Measurements from ENCODE around the gene GATD1. TPM values are rescaled to one million over a fixed set of nuclear protein-coding genes. Genes with fewer than 3 reads are reported as not detected.
A peak's percentile ranks its signal among the peaks of the same experiment; 100 is the strongest.

Gene GATD1
- total RNA-seq, 4 donors from 2014 or later, result 30.9 to 52.4 (median 39.8) TPM

- intact Hi-C loops (cut with DNase I; ENCODE audit: low total_unique reads), result loop anchor here (10.0 kb wide), 1 partner anchor 74 kb away; no protein-coding TSS in a partner anchor
- 61 to 64% methylated on average over 5 to 15 of the region's 15 CpGs for WGBS, 2 donors
- no peak for DNase-seq (ENCODE audit: low spot score in 2 of 2)
- H3K4me3 ChIP-seq (ENCODE audit: low read depth, poor library complexity, severe bottlenecking), result no peak overlapping the region
- TF ChIP-seq CTCF (IDR thresholded peaks at IDR 0.05) (no peak), POLR2A (IDR thresholded peaks at IDR 0.05) (no peak)
Measured at GRCh38 chr11:728901-729491, 48.3 kb downstream of the GATD1 start.

GRCh38 chr11:727859-728748 is 49.2 kb downstream of the GATD1 start:
- peak; percentile 72 to 97 for DNase-seq (ENCODE audit: low spot score in 2 of 2)
- H3K4me3 ChIP-seq (ENCODE audit: low read depth, poor library complexity, severe bottlenecking), result no peak overlapping the region
- WGBS, 2 donors, result 29 to 44% methylated on average over 7 to 21 of the region's 31 CpGs
- TF ChIP-seq CTCF (IDR thresholded peaks at IDR 0.05) (peak in 1 of 3 donors; percentile 89), POLR2A (IDR thresholded peaks at IDR 0.05) (no peak)
- intact Hi-C loops (cut with DNase I; ENCODE audit: low total_unique reads), result loop anchor here (10.0 kb wide), 1 partner anchor 73 kb away; no protein-coding TSS in a partner anchor

GRCh38 chr11:727281-727701 is 50.0 kb downstream of the GATD1 start:
- 75 to 92% methylated on average over 12 of the region's 12 CpGs for WGBS, 2 donors
- H3K4me3 ChIP-seq (ENCODE audit: low read depth, poor library complexity, severe bottlenecking), result no peak overlapping the region
- TF ChIP-seq CTCF (IDR thresholded peaks at IDR 0.05) (no peak), POLR2A (IDR thresholded peaks at IDR 0.05) (no peak)
- DNase-seq (ENCODE audit: low spot score in 2 of 2), result no peak
- intact Hi-C loops (cut with DNase I; ENCODE audit: low total_unique reads), result loop anchor here (10.0 kb wide), 1 partner anchor 72 kb away; no protein-coding TSS in a partner anchor

- no peak for TF ChIP-seq CTCF (IDR thresholded peaks at IDR 0.05)
- intact Hi-C loops (cut with DNase I; ENCODE audit: low total_unique reads), result loop anchor here (10.0 kb wide), 1 partner anchor 72 kb away; no protein-coding TSS in a partner anchor
- DNase-seq (ENCODE audit: low spot score in 2 of 2), result peak in 1 of 2 donors; percentile 92
- 11% methylated on average over 32 to 50 of the region's 61 CpGs for WGBS, 2 donors
- H3K4me3 ChIP-seq (ENCODE audit: low read depth, poor library complexity, severe bottlenecking), result no peak overlapping the region
Measured at GRCh38 chr11:726278-727220, 50.7 kb downstream of the GATD1 start.

- DNase-seq (ENCODE audit: low spot score in 2 of 2), result no peak
- no peak overlapping the region for H3K4me3 ChIP-seq (ENCODE audit: low read depth, poor library complexity, severe bottlenecking)
- intact Hi-C loops (cut with DNase I; ENCODE audit: low total_unique reads), result loop anchor here (2.0 to 10.0 kb wide), 2 partner anchors 71 to 171 kb away; no protein-coding TSS in a partner anchor
- TF ChIP-seq CTCF (IDR thresholded peaks at IDR 0.05), result no peak
- TF ChIP-seq POLR2A (IDR thresholded peaks at IDR 0.05), result no peak
- 22 to 24% methylated on average over 21 to 34 of the region's 53 CpGs for WGBS, 2 donors
Measured at GRCh38 chr11:725624-726202, 51.6 kb downstream of the GATD1 start.
